Panc1 (cell line): ENCODE measurements around the gene TNRC18.

Experiments used
- CTCF ChIP-seq: fragments of 450-650 bp; IDR thresholded peaks from 2 replicates; pipeline ENCODE4 v1.5.1; 2017; ENCODE audit warnings: mild to moderate bottlenecking
- POLR2AphosphoS5 ChIP-seq: IDR thresholded peaks from 2 replicates; pipeline ENCODE4 v1.6.1; 2012; ENCODE audit warnings: mild to moderate bottlenecking, low read depth, low read length, moderate library complexity
- TCF7L2 ChIP-seq: IDR thresholded peaks from 2 replicates; pipeline ENCODE4 v1.6.1; 2011; ENCODE audit warnings: mild to moderate bottlenecking, low read depth, low read length, inconsistent platforms

GRCh38 chr7:5436003-5436678 is 12.5 kb upstream of the TNRC18 start:
- no peak for TF ChIP-seq CTCF
- no peak for TF ChIP-seq POLR2AphosphoS5
- TF ChIP-seq TCF7L2, result no peak
